GM19099 (cell line): Measurements from ENCODE around the gene SENP2.

Experiments
- POLR2A ChIP-seq: IDR thresholded peaks from 3 replicates; pipeline ENCODE4 v1.6.1; 2011; ENCODE audit warnings: low read depth; ENCODE audit not compliant: insufficient read length; ENCODE audit errors: extremely low read depth

The SENP2 gene

GRCh38 chr3:185637388-185637787 is 51.3 kb downstream of the SENP2 start:
- no peak for TF ChIP-seq POLR2A

- no peak for TF ChIP-seq POLR2A
Observed at GRCh38 chr3:185639632-185640206, 53.6 kb downstream of the SENP2 start.

GRCh38 chr3:185640308-185640707 is 54.2 kb downstream of the SENP2 start:
- no peak for TF ChIP-seq POLR2A

- TF ChIP-seq POLR2A = no peak
Observed at GRCh38 chr3:185645596-185646381, 59.7 kb downstream of the SENP2 start.

GRCh38 chr3:185646382-185647133 is 60.5 kb downstream of the SENP2 start:
- TF ChIP-seq POLR2A = no peak

- TF ChIP-seq POLR2A = no peak
Observed at GRCh38 chr3:185647134-185647879, 61.2 kb downstream of the SENP2 start.

- no peak for TF ChIP-seq POLR2A
Observed at GRCh38 chr3:185647880-185648210, 61.8 kb downstream of the SENP2 start.

- TF ChIP-seq POLR2A = no peak
Observed at GRCh38 chr3:185648396-185648795, 62.3 kb downstream of the SENP2 start.

GRCh38 chr3:185649414-185649813 is 63.3 kb downstream of the SENP2 start:
- TF ChIP-seq POLR2A = no peak

GRCh38 chr3:185651971-185652370 is 65.9 kb downstream of the SENP2 start:
- TF ChIP-seq POLR2A = no peak

GRCh38 chr3:185653949-185654757 is 68.1 kb downstream of the SENP2 start:
- TF ChIP-seq POLR2A = no peak

- TF ChIP-seq POLR2A = no peak
Observed at GRCh38 chr3:185654758-185655145, 68.7 kb downstream of the SENP2 start.

GRCh38 chr3:185655426-185656320 is 69.6 kb downstream of the SENP2 start:
- no peak for TF ChIP-seq POLR2A

- no peak for TF ChIP-seq POLR2A
Observed at GRCh38 chr3:185656321-185656840, 70.3 kb downstream of the SENP2 start.

GRCh38 chr3:185657211-185657610 is 71.1 kb downstream of the SENP2 start:
- no peak for TF ChIP-seq POLR2A
